Measurements from ENCODE around the gene EML4. TPM values are rescaled to one million over a fixed set of nuclear protein-coding genes. Genes with fewer than 3 reads are reported as not detected.

EML4 gene
- total RNA-seq, 4 donors from 2014 or later = 27.4 to 96.8 (median 58.0) TPM

DNA sequence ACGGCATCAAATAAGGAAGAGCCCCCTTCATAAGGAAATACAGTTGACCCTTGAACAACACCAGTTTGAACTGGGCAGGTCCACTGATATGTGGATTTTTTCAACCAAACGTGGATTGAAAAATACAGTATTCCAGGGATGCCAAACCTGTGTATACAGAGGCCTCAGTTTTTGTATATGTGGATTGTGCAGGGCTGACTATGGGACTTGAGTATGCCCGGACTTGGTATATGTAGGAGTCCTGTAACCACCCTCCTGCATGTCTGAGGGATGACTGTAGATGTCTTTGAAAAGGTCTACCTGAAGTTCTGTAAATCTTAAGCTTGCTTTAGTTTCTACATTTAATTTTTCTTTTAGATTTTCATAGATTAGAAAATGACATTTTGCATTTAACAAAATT is 50.0 kb downstream of the EML4 start:
- no peak for TF ChIP-seq POLR2A (IDR thresholded peaks at IDR 0.05)
- TF ChIP-seq, protein P1, sequence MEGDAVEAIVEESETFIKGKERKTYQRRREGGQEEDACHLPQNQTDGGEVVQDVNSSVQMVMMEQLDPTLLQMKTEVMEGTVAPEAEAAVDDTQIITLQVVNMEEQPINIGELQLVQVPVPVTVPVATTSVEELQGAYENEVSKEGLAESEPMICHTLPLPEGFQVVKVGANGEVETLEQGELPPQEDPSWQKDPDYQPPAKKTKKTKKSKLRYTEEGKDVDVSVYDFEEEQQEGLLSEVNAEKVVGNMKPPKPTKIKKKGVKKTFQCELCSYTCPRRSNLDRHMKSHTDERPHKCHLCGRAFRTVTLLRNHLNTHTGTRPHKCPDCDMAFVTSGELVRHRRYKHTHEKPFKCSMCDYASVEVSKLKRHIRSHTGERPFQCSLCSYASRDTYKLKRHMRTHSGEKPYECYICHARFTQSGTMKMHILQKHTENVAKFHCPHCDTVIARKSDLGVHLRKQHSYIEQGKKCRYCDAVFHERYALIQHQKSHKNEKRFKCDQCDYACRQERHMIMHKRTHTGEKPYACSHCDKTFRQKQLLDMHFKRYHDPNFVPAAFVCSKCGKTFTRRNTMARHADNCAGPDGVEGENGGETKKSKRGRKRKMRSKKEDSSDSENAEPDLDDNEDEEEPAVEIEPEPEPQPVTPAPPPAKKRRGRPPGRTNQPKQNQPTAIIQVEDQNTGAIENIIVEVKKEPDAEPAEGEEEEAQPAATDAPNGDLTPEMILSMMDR (IDR thresholded peaks at IDR 0.05) = no peak
- Histone ChIP-seq H3K36me3 (no peaks in the 10 kb centered on the region), H3K27me3 (no peaks in the 10 kb centered on the region), H3K9me3 (no peaks in the 10 kb centered on the region), H3K4me3 (no peak overlapping the region), H3K4me1 (no peaks in the 10 kb centered on the region), H3K27ac (no peak overlapping the region)
- DNase-seq = no peak
- intact Hi-C loops (cut with DNase I; ENCODE audit: low total_unique reads) = no loop called here

GRCh38 chr2:42220566-42220965 is 51.4 kb downstream of the EML4 start:
- no peaks in the 10 kb centered on the region for H3K9me3 ChIP-seq
- H3K4me3 ChIP-seq = no peak overlapping the region
- no peaks in the 10 kb centered on the region for H3K27me3 ChIP-seq
- no peak overlapping the region for H3K27ac ChIP-seq
- TF ChIP-seq POLR2A (IDR thresholded peaks at IDR 0.05) = no peak
- TF ChIP-seq, protein P1 (IDR thresholded peaks at IDR 0.05) = no peak
- no peak for DNase-seq
- H3K4me1 ChIP-seq = no peaks in the 10 kb centered on the region
- intact Hi-C loops (cut with DNase I; ENCODE audit: low total_unique reads) = no loop called here
- H3K36me3 ChIP-seq = no peaks in the 10 kb centered on the region

- no peak for DNase-seq
- Histone ChIP-seq H3K9me3 (no peaks in the 10 kb centered on the region), H3K4me1 (no peaks in the 10 kb centered on the region), H3K36me3 (no peaks in the 10 kb centered on the region), H3K27ac (peak overlapping the region in 1 of 2 donors; percentile 6), H3K27me3 (no peaks in the 10 kb centered on the region), H3K4me3 (no peak overlapping the region)
- intact Hi-C loops (cut with DNase I; ENCODE audit: low total_unique reads) = no loop called here
- no peak for TF ChIP-seq POLR2A (IDR thresholded peaks at IDR 0.05)
- TF ChIP-seq, protein P1 (IDR thresholded peaks at IDR 0.05) = no peak
Measured at GRCh38 chr2:42223067-42223854, 54.1 kb downstream of the EML4 start.

DNA sequence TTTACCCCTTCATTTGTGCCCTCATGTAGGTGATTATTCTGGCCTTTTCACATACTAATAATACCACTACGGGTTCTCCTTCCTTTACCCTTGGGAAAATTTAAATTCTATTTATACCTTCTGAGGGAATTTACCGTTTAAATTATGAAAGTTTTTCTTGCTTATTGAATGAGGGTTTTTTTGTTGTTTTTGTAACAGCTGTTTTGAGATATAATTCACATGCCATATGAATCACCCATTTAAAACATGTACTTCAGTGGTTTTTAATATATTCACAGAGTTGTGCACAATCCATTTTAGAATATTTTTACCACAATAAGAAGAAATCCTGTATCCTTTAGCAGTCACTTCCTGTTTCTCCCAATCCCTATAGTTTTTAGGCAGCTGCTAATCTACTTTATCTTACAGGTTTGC is 54.7 kb downstream of the EML4 start:
- no peak for DNase-seq
- Histone ChIP-seq H3K27me3 (no peaks in the 10 kb centered on the region), H3K27ac (peak overlapping the region in 1 of 2 donors; percentile 6), H3K36me3 (no peaks in the 10 kb centered on the region), H3K4me1 (no peaks in the 10 kb centered on the region), H3K4me3 (no peak overlapping the region), H3K9me3 (no peaks in the 10 kb centered on the region)
- intact Hi-C loops (cut with DNase I; ENCODE audit: low total_unique reads) = no loop called here
- TF ChIP-seq, protein P1 (IDR thresholded peaks at IDR 0.05) = no peak
- TF ChIP-seq POLR2A (IDR thresholded peaks at IDR 0.05) = no peak

GRCh38 chr2:42224422-42225067 is 55.4 kb downstream of the EML4 start:
- no peaks in the 10 kb centered on the region for H3K27me3 ChIP-seq
- H3K9me3 ChIP-seq = no peaks in the 10 kb centered on the region
- no peak overlapping the region for H3K27ac ChIP-seq
- no peak for TF ChIP-seq POLR2A (IDR thresholded peaks at IDR 0.05)
- no peaks in the 10 kb centered on the region for H3K4me1 ChIP-seq
- DNase-seq = no peak
- H3K4me3 ChIP-seq = no peak overlapping the region
- no peaks in the 10 kb centered on the region for H3K36me3 ChIP-seq
- intact Hi-C loops (cut with DNase I; ENCODE audit: low total_unique reads) = no loop called here
